Right lung (tissue), 5 donors: Measurements from ENCODE around the gene SLC6A1. TPM values are rescaled to one million over a fixed set of nuclear protein-coding genes. Genes with fewer than 3 reads are reported as not detected.

Experiments used
- DNase-seq, 2 donors: peaks; one replicate each; pipeline ENCODE4 v3.0.0-alpha.2; 2013
- polyA plus RNA-seq, 5 donors: library from polyadenylated mRNA; unstranded; fragments of 120-200 nt; gene quantifications; one replicate each; pipeline versions ENCODE4 v1.2.1 to v1.2.3, GENCODE V29; 2013; ENCODE audit warnings: inconsistent platforms in 1 of 5, low replicate concordance in 1 of 5; ENCODE audit not compliant: insufficient read length in 5 of 5, insufficient read depth in 1 of 5

Gene SLC6A1
- polyA plus RNA-seq, 5 donors, result 3.8 to 6.0 (median 5.8) TPM

- DNase-seq, result no peak
These were observed 24.1 kb upstream of the SLC6A1 start for GRCh38 chr3:10968401-10968800.

- DNase-seq, result no peak
These were observed 22.1 kb upstream of the SLC6A1 start for GRCh38 chr3:10970306-10970960.

- no peak for DNase-seq
These were observed 20.3 kb upstream of the SLC6A1 start for GRCh38 chr3:10972072-10972782.

GRCh38 chr3:10973046-10973595 is 19.4 kb upstream of the SLC6A1 start:
- DNase-seq, result no peak

GRCh38 chr3:10974131-10974530 is 18.4 kb upstream of the SLC6A1 start:
- DNase-seq, result no peak

- DNase-seq, result no peak
These were observed 17.7 kb upstream of the SLC6A1 start for GRCh38 chr3:10974746-10975375.

- DNase-seq, result no peak
These were observed 16.8 kb upstream of the SLC6A1 start for GRCh38 chr3:10975695-10976234.

- no peak for DNase-seq
These were observed 15.8 kb upstream of the SLC6A1 start for GRCh38 chr3:10976770-10977169.

GRCh38 chr3:10977892-10978510 is 14.5 kb upstream of the SLC6A1 start:
- DNase-seq, result no peak

- no peak for DNase-seq
These were observed 13.6 kb upstream of the SLC6A1 start for GRCh38 chr3:10978956-10979355.

GRCh38 chr3:10980312-10980711 is 12.2 kb upstream of the SLC6A1 start:
- no peak for DNase-seq

- no peak for DNase-seq
These were observed 11.5 kb upstream of the SLC6A1 start for GRCh38 chr3:10981031-10981430.

GRCh38 chr3:10981961-10982360 is 10.6 kb upstream of the SLC6A1 start:
- DNase-seq, result no peak

- no peak for DNase-seq
These were observed 9.8 kb upstream of the SLC6A1 start for GRCh38 chr3:10982782-10983181.

- DNase-seq, result no peak
These were observed 9.2 kb upstream of the SLC6A1 start for GRCh38 chr3:10983219-10983916.

GRCh38 chr3:10984371-10984896 is 8.1 kb upstream of the SLC6A1 start:
- DNase-seq, result no peak

GRCh38 chr3:10985181-10985580 is 7.4 kb upstream of the SLC6A1 start:
- DNase-seq, result no peak

GRCh38 chr3:10986592-10986991 is 6.0 kb upstream of the SLC6A1 start:
- DNase-seq, result no peak

GRCh38 chr3:10988001-10988665 is 4.4 kb upstream of the SLC6A1 start:
- no peak for DNase-seq

GRCh38 chr3:10988991-10989484 is 3.5 kb upstream of the SLC6A1 start:
- no peak for DNase-seq
